Measurements from ENCODE around the gene CTXND1. TPM values are rescaled to one million over a fixed set of nuclear protein-coding genes. Genes with fewer than 3 reads are reported as not detected.

Gene CTXND1
- total and polyA plus RNA-seq, 2 experiments from 2014 or later = 0.05 TPM; not detected in 1

DNA sequence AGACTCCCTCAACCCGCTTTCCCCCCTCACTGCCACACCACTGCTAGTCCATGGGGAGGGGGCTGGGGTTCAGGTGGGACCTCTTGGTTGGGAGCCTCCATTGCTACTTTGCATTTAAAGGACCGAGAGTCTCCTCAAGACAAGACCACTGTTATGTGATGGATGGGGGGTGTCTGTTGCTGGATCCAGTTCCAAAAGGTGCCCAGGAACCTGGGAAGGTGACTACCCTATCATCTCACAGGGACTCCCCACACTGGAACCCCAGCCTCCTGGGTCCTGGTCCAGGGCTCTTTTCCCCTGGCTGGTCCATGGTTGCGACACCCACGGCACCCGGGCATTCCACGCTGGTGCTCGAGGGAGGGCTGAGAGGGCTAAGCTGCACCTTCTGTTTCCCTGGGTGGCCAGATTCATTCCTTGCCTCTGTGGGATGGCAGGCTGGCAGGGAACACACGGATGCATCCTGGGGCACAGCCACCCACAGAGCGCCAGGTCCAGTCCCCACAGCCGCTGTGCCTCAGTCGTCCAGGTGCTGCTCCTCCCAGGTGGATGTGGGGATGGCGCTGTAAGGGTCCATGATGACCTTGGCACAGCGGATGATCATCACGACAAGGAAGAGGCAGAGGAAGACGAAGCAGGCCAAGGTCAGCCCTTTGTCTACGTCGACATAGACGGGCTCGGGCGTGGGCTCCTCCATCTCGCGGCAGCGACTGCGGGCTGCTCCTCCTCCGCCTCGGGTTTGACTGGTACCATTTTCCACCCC is 50.6 kb downstream of the CTXND1 start:
- no peak overlapping the region for H3K4me3 ChIP-seq
- ATAC-seq = no peak
- no peak for TF ChIP-seq NANOG (IDR thresholded peaks at IDR 0.05; ENCODE audit: borderline replicate concordance)
- TF ChIP-seq CREB1 (CRISPR knock-in tag; IDR thresholded peaks at IDR 0.05; ENCODE audit: low read depth) = no peak
- TF ChIP-seq ZNF331 (CRISPR knock-in tag; IDR thresholded peaks at IDR 0.05; ENCODE audit: low read depth) = no peak
- TF ChIP-seq, protein P1, sequence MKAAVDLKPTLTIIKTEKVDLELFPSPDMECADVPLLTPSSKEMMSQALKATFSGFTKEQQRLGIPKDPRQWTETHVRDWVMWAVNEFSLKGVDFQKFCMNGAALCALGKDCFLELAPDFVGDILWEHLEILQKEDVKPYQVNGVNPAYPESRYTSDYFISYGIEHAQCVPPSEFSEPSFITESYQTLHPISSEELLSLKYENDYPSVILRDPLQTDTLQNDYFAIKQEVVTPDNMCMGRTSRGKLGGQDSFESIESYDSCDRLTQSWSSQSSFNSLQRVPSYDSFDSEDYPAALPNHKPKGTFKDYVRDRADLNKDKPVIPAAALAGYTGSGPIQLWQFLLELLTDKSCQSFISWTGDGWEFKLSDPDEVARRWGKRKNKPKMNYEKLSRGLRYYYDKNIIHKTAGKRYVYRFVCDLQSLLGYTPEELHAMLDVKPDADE (IDR thresholded peaks at IDR 0.05) = no peak
- no peak for TF ChIP-seq EZH2phosphoT487 (IDR thresholded peaks at IDR 0.05; ENCODE audit: unreplicated experiment)
- no peak for TF ChIP-seq STAT1 (IDR thresholded peaks at IDR 0.05; ENCODE audit: unreplicated experiment)
- TF ChIP-seq, protein P2, sequence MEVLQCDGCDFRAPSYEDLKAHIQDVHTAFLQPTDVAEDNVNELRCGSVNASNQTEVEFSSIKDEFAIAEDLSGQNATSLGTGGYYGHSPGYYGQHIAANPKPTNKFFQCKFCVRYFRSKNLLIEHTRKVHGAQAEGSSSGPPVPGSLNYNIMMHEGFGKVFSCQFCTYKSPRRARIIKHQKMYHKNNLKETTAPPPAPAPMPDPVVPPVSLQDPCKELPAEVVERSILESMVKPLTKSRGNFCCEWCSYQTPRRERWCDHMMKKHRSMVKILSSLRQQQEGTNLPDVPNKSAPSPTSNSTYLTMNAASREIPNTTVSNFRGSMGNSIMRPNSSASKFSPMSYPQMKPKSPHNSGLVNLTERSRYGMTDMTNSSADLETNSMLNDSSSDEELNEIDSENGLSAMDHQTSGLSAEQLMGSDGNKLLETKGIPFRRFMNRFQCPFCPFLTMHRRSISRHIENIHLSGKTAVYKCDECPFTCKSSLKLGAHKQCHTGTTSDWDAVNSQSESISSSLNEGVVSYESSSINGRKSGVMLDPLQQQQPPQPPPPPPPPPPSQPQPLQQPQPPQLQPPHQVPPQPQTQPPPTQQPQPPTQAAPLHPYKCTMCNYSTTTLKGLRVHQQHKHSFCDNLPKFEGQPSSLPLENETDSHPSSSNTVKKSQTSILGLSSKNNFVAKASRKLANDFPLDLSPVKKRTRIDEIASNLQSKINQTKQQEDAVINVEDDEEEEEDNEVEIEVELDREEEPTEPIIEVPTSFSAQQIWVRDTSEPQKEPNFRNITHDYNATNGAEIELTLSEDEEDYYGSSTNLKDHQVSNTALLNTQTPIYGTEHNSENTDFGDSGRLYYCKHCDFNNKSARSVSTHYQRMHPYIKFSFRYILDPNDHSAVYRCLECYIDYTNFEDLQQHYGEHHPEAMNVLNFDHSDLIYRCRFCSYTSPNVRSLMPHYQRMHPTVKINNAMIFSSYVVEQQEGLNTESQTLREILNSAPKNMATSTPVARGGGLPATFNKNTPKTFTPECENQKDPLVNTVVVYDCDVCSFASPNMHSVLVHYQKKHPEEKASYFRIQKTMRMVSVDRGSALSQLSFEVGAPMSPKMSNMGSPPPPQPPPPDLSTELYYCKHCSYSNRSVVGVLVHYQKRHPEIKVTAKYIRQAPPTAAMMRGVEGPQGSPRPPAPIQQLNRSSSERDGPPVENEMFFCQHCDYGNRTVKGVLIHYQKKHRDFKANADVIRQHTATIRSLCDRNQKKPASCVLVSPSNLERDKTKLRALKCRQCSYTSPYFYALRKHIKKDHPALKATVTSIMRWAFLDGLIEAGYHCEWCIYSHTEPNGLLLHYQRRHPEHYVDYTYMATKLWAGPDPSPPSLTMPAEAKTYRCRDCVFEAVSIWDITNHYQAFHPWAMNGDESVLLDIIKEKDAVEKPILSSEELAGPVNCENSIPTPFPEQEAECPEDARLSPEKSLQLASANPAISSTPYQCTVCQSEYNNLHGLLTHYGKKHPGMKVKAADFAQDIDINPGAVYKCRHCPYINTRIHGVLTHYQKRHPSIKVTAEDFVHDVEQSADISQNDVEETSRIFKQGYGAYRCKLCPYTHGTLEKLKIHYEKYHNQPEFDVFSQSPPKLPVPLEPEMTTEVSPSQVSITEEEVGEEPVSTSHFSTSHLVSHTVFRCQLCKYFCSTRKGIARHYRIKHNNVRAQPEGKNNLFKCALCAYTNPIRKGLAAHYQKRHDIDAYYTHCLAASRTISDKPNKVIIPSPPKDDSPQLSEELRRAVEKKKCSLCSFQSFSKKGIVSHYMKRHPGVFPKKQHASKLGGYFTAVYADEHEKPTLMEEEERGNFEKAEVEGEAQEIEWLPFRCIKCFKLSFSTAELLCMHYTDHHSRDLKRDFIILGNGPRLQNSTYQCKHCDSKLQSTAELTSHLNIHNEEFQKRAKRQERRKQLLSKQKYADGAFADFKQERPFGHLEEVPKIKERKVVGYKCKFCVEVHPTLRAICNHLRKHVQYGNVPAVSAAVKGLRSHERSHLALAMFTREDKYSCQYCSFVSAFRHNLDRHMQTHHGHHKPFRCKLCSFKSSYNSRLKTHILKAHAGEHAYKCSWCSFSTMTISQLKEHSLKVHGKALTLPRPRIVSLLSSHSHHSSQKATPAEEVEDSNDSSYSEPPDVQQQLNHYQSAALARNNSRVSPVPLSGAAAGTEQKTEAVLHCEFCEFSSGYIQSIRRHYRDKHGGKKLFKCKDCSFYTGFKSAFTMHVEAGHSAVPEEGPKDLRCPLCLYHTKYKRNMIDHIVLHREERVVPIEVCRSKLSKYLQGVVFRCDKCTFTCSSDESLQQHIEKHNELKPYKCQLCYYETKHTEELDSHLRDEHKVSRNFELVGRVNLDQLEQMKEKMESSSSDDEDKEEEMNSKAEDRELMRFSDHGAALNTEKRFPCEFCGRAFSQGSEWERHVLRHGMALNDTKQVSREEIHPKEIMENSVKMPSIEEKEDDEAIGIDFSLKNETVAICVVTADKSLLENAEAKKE (CRISPR knock-in tag; IDR thresholded peaks at IDR 0.05) = no peak
- TF ChIP-seq, protein P3, sequence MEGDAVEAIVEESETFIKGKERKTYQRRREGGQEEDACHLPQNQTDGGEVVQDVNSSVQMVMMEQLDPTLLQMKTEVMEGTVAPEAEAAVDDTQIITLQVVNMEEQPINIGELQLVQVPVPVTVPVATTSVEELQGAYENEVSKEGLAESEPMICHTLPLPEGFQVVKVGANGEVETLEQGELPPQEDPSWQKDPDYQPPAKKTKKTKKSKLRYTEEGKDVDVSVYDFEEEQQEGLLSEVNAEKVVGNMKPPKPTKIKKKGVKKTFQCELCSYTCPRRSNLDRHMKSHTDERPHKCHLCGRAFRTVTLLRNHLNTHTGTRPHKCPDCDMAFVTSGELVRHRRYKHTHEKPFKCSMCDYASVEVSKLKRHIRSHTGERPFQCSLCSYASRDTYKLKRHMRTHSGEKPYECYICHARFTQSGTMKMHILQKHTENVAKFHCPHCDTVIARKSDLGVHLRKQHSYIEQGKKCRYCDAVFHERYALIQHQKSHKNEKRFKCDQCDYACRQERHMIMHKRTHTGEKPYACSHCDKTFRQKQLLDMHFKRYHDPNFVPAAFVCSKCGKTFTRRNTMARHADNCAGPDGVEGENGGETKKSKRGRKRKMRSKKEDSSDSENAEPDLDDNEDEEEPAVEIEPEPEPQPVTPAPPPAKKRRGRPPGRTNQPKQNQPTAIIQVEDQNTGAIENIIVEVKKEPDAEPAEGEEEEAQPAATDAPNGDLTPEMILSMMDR (conservative IDR thresholded peaks at IDR 0.05; ENCODE audit: low read depth in 2 of 2) = no peak
- 0 out of 2 replicates have a peak, but pooled peaks cover 9% of the 10 kb centered on the region for H3K9me2 ChIP-seq (ENCODE audit: insufficient read depth)
- no peaks in the 10 kb centered on the region for H3K36me3 ChIP-seq (ENCODE audit: insufficient read depth)
- no peaks in the 10 kb centered on the region for H3K27me3 ChIP-seq (ENCODE audit: insufficient read depth)
- no peaks in the 10 kb centered on the region for H3K9me3 Mint-ChIP-seq
- no peaks in the 10 kb centered on the region for H4K20me1 ChIP-seq (replicated peaks; ENCODE audit: insufficient read depth)
- DNase-seq (ENCODE audit: low spot score) = no peak
- H3F3A ChIP-seq (replicated peaks; ENCODE audit: low read depth) = no peaks in the 10 kb centered on the region
- no peak overlapping the region for H3K4me2 ChIP-seq
- no peak overlapping the region for H3K27ac ChIP-seq (ENCODE audit: low read depth)
- peaks cover 18% of the 10 kb centered on the region for H3K4me1 Mint-ChIP-seq
- H3K27me3 Mint-ChIP-seq (ENCODE audit: insufficient read depth, low read depth, poor library complexity) = peaks cover 4% of the 10 kb centered on the region
- no peak overlapping the region for H2AFZ ChIP-seq
- no peak overlapping the region for H3K27ac Mint-ChIP-seq
- H3K4me3 Mint-ChIP-seq = no peak overlapping the region
- peaks cover 10% of the 10 kb centered on the region; the same call in 1 of the 2 replicates for H3K4me1 ChIP-seq (ENCODE audit: insufficient read depth)
- H3K36me3 Mint-ChIP-seq (ENCODE audit: low read depth) = no peaks in the 10 kb centered on the region
- no peaks in the 10 kb centered on the region for H3K79me2 ChIP-seq (replicated peaks; ENCODE audit: insufficient read depth)

All from GM23338 (cell line).